NB4 (cell line): ENCODE data around the gene KISS1R.

ENCODE experiments used
- MYC ChIP-seq: IDR thresholded peaks from 2 replicates; pipeline ENCODE4 v1.6.1; 2011; ENCODE audit warnings: low read depth, low read length
- POLR2A ChIP-seq: IDR thresholded peaks from 2 replicates; pipeline ENCODE4 v1.6.1; 2011; ENCODE audit warnings: mild to moderate bottlenecking; ENCODE audit not compliant: insufficient read length; ENCODE audit errors: extremely low read depth
- TF ChIP-seq, protein P1 (sequence below): IDR thresholded peaks from one replicate; pipeline ENCODE4 v1.5.1; 2012; ENCODE audit warnings: low read depth, low read length
- TF ChIP-seq, protein P2 (sequence below): IDR thresholded peaks from 2 replicates; pipeline ENCODE4 v1.6.1; 2011; ENCODE audit warnings: low read depth, low read length

DNA sequence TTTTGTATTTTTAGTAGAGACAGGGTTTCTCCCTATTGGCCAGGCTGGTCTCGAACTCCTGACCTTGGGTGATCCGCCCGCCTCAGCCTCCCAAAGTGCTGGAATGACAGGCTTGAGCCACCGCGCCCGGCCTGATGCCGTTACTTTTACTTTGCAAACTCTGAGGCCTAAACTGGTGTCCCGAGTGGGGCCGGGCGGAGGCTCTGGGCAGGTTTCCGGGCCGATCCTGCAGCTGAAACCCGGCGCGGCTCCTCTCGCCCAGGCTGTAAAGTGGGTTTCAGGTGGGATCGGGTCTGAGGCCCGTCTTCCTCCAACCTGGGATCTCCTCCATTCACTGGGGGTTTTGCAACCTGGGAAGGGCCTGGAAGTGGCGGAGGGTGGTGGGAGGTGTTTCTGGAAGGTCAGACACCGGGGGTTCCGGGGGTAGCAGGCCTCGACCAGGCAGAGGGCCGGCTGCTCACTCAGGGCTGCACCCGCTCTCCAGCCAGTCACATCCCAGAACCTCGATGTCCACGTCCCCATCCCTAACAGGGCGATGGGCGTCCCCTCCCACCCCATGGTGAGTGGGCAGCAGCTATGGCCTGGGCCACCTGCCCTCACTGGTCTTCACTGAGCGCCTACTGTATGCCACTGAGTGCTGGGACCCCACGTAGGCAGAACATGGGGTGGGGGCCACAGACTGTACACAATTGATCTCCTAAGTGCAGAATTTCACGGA, 45.7 kb downstream of the KISS1R start:
- TF ChIP-seq, protein P1, sequence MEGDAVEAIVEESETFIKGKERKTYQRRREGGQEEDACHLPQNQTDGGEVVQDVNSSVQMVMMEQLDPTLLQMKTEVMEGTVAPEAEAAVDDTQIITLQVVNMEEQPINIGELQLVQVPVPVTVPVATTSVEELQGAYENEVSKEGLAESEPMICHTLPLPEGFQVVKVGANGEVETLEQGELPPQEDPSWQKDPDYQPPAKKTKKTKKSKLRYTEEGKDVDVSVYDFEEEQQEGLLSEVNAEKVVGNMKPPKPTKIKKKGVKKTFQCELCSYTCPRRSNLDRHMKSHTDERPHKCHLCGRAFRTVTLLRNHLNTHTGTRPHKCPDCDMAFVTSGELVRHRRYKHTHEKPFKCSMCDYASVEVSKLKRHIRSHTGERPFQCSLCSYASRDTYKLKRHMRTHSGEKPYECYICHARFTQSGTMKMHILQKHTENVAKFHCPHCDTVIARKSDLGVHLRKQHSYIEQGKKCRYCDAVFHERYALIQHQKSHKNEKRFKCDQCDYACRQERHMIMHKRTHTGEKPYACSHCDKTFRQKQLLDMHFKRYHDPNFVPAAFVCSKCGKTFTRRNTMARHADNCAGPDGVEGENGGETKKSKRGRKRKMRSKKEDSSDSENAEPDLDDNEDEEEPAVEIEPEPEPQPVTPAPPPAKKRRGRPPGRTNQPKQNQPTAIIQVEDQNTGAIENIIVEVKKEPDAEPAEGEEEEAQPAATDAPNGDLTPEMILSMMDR: no peak
- TF ChIP-seq, protein P2, sequence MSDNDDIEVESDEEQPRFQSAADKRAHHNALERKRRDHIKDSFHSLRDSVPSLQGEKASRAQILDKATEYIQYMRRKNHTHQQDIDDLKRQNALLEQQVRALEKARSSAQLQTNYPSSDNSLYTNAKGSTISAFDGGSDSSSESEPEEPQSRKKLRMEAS: no peak
- TF ChIP-seq POLR2A: no peak
- no peak for TF ChIP-seq MYC
